ENCODE data around the gene LDB3. TPM values are rescaled to one million over a fixed set of nuclear protein-coding genes. Genes with fewer than 3 reads are reported as not detected.

The LDB3 gene
- total and polyA plus RNA-seq, 7 experiments from 2014 or later, result 0.13 to 0.32 TPM; not detected in 5

- intact Hi-C loops (cut with micrococcal nuclease), result no loop called here
- H3K27ac Mint-ChIP-seq, result no peak overlapping the region
- Histone ChIP-seq H3K27me3 (ENCODE audit: control insufficient read depth in 2 of 2, insufficient read depth in 2 of 2, low read length in 2 of 2) (no peaks in the 10 kb centered on the region), H3K4me3 (ENCODE audit: low read length) (no peak overlapping the region), H3K9me3 (ENCODE audit: control insufficient read depth in 2 of 3, low read length in 3 of 3) (no peaks in the 10 kb centered on the region), H3K36me3 (ENCODE audit: control insufficient read depth in 2 of 3, insufficient read depth in 3 of 3, low read length in 3 of 3) (no peaks in the 10 kb centered on the region), H3K4me1 (ENCODE audit: control insufficient read depth in 2 of 2, insufficient read depth in 2 of 2, low read length in 2 of 2) (peaks cover 4% of the 10 kb centered on the region in 2 donors), H3K27ac (ENCODE audit: low read depth, low read length) (no peak overlapping the region)
- DNase-seq (no peak), ATAC-seq (no peak)
- ChIA-PET CTCF (no interaction called here), POLR2A (no interaction called here)
- no peaks in the 10 kb centered on the region for H3K9me3 Mint-ChIP-seq
- H3K36me3 Mint-ChIP-seq, result peaks cover 0 to 1% (median 0%) of the 10 kb centered on the region in 5 donors
- H3K4me3 Mint-ChIP-seq, result no peak overlapping the region
- H3K4me1 Mint-ChIP-seq, result peaks cover 0 to 11% (median 7%) of the 10 kb centered on the region in 7 donors
- no peaks in the 10 kb centered on the region for H3K27me3 Mint-ChIP-seq
Observed at GRCh38 chr10:86705905-86706304, 37.6 kb downstream of the LDB3 start.

GRCh38 chr10:86706401-86706841 is 38.1 kb downstream of the LDB3 start:
- POLR2A ChIA-PET, result no interaction called here
- H3K4me1 ChIP-seq (ENCODE audit: control insufficient read depth in 2 of 2, insufficient read depth in 2 of 2, low read length in 2 of 2), result peaks cover 5% of the 10 kb centered on the region in 2 donors
- Mint-ChIP-seq H3K4me3 (no peak overlapping the region), H3K4me1 (peaks cover 0 to 12% (median 8%) of the 10 kb centered on the region in 7 donors), H3K27me3 (no peaks in the 10 kb centered on the region), H3K9me3 (no peaks in the 10 kb centered on the region), H3K36me3 (peaks cover 0 to 1% (median 0%) of the 10 kb centered on the region in 5 donors), H3K27ac (no peak overlapping the region)
- DNase-seq (no peak), ATAC-seq (no peak)
- no peaks in the 10 kb centered on the region for H3K9me3 ChIP-seq (ENCODE audit: control insufficient read depth in 2 of 3, low read length in 3 of 3)
- intact Hi-C loops (cut with micrococcal nuclease), result no loop called here
- no peak overlapping the region for H3K4me3 ChIP-seq (ENCODE audit: low read length)
- H3K36me3 ChIP-seq (ENCODE audit: control insufficient read depth in 2 of 3, insufficient read depth in 3 of 3, low read length in 3 of 3), result no peaks in the 10 kb centered on the region
- CTCF ChIA-PET, result no interaction called here
- H3K27me3 ChIP-seq (ENCODE audit: control insufficient read depth in 2 of 2, insufficient read depth in 2 of 2, low read length in 2 of 2), result no peaks in the 10 kb centered on the region
- no peak overlapping the region for H3K27ac ChIP-seq (ENCODE audit: low read depth, low read length)

GRCh38 chr10:86706977-86707376 is 38.7 kb downstream of the LDB3 start:
- ATAC-seq (no peak), DNase-seq (no peak)
- Histone ChIP-seq H3K4me3 (ENCODE audit: low read length) (no peak overlapping the region), H3K9me3 (ENCODE audit: control insufficient read depth in 2 of 3, low read length in 3 of 3) (no peaks in the 10 kb centered on the region), H3K4me1 (ENCODE audit: control insufficient read depth in 2 of 2, insufficient read depth in 2 of 2, low read length in 2 of 2) (peaks cover 5% of the 10 kb centered on the region in 2 donors), H3K27ac (ENCODE audit: low read depth, low read length) (no peak overlapping the region), H3K36me3 (ENCODE audit: control insufficient read depth in 2 of 3, insufficient read depth in 3 of 3, low read length in 3 of 3) (no peaks in the 10 kb centered on the region), H3K27me3 (ENCODE audit: control insufficient read depth in 2 of 2, insufficient read depth in 2 of 2, low read length in 2 of 2) (no peaks in the 10 kb centered on the region)
- Mint-ChIP-seq H3K27ac (no peak overlapping the region), H3K4me1 (peaks cover 0 to 15% (median 8%) of the 10 kb centered on the region in 7 donors), H3K36me3 (peaks cover 0 to 1% (median 0%) of the 10 kb centered on the region in 5 donors), H3K4me3 (no peak overlapping the region), H3K9me3 (no peaks in the 10 kb centered on the region), H3K27me3 (no peaks in the 10 kb centered on the region)
- ChIA-PET CTCF (no interaction called here), POLR2A (no interaction called here)
- intact Hi-C loops (cut with micrococcal nuclease), result no loop called here

GRCh38 chr10:86707505-86707904 is 39.2 kb downstream of the LDB3 start:
- H3K4me3 ChIP-seq (ENCODE audit: low read length), result no peak overlapping the region
- H3K9me3 ChIP-seq (ENCODE audit: control insufficient read depth in 2 of 3, low read length in 3 of 3), result no peaks in the 10 kb centered on the region
- ATAC-seq (no peak), DNase-seq (no peak)
- peaks cover 5 to 9% of the 10 kb centered on the region in 2 donors for H3K4me1 ChIP-seq (ENCODE audit: control insufficient read depth in 2 of 2, insufficient read depth in 2 of 2, low read length in 2 of 2)
- peak overlapping the region in 1 of 10 donors; percentile 25 for H3K4me3 Mint-ChIP-seq
- no peak overlapping the region for H3K27ac ChIP-seq (ENCODE audit: low read depth, low read length)
- H3K4me1 Mint-ChIP-seq, result peaks cover 4 to 17% (median 8%) of the 10 kb centered on the region in 7 donors
- H3K36me3 ChIP-seq (ENCODE audit: control insufficient read depth in 2 of 3, insufficient read depth in 3 of 3, low read length in 3 of 3), result no peaks in the 10 kb centered on the region
- peak overlapping the region in 1 of 9 donors; percentile 33 for H3K27ac Mint-ChIP-seq
- ChIA-PET POLR2A (no interaction called here), CTCF (no interaction called here)
- H3K27me3 Mint-ChIP-seq, result no peaks in the 10 kb centered on the region
- H3K27me3 ChIP-seq (ENCODE audit: control insufficient read depth in 2 of 2, insufficient read depth in 2 of 2, low read length in 2 of 2), result no peaks in the 10 kb centered on the region
- H3K9me3 Mint-ChIP-seq, result no peaks in the 10 kb centered on the region
- H3K36me3 Mint-ChIP-seq, result peaks cover 0 to 1% (median 0%) of the 10 kb centered on the region in 5 donors
- intact Hi-C loops (cut with micrococcal nuclease), result no loop called here

GRCh38 chr10:86708068-86708782 is 39.9 kb downstream of the LDB3 start:
- Histone ChIP-seq H3K27ac (ENCODE audit: low read depth, low read length) (no peak overlapping the region), H3K4me1 (ENCODE audit: control insufficient read depth in 2 of 2, insufficient read depth in 2 of 2, low read length in 2 of 2) (peaks cover 5 to 9% of the 10 kb centered on the region in 2 donors), H3K36me3 (ENCODE audit: control insufficient read depth in 2 of 3, insufficient read depth in 3 of 3, low read length in 3 of 3) (no peaks in the 10 kb centered on the region), H3K27me3 (ENCODE audit: control insufficient read depth in 2 of 2, insufficient read depth in 2 of 2, low read length in 2 of 2) (no peaks in the 10 kb centered on the region), H3K9me3 (ENCODE audit: control insufficient read depth in 2 of 3, low read length in 3 of 3) (no peaks in the 10 kb centered on the region), H3K4me3 (ENCODE audit: low read length) (no peak overlapping the region)
- H3K36me3 Mint-ChIP-seq, result peaks cover 0 to 1% (median 0%) of the 10 kb centered on the region in 5 donors
- intact Hi-C loops (cut with micrococcal nuclease), result no loop called here
- H3K27me3 Mint-ChIP-seq, result no peaks in the 10 kb centered on the region
- H3K9me3 Mint-ChIP-seq, result no peaks in the 10 kb centered on the region
- no peak overlapping the region for H3K4me3 Mint-ChIP-seq
- ChIA-PET CTCF (interaction anchor here (0.6 to 1.3 kb wide), 2 partner anchors 14 to 308 kb away, joined by 3 read pairs; no protein-coding TSS in a partner anchor), POLR2A (no interaction called here)
- no peak for DNase-seq
- H3K27ac Mint-ChIP-seq, result no peak overlapping the region
- H3K4me1 Mint-ChIP-seq, result peaks cover 4 to 17% (median 8%) of the 10 kb centered on the region in 7 donors
- no peak for ATAC-seq

GRCh38 chr10:86708783-86709380 is 40.6 kb downstream of the LDB3 start:
- H3K27me3 Mint-ChIP-seq, result no peaks in the 10 kb centered on the region
- intact Hi-C loops (cut with micrococcal nuclease), result no loop called here
- Histone ChIP-seq H3K4me1 (ENCODE audit: control insufficient read depth in 2 of 2, insufficient read depth in 2 of 2, low read length in 2 of 2) (peaks cover 5 to 9% of the 10 kb centered on the region in 2 donors), H3K27me3 (ENCODE audit: control insufficient read depth in 2 of 2, insufficient read depth in 2 of 2, low read length in 2 of 2) (no peaks in the 10 kb centered on the region), H3K9me3 (ENCODE audit: control insufficient read depth in 2 of 3, low read length in 3 of 3) (no peaks in the 10 kb centered on the region), H3K4me3 (ENCODE audit: low read length) (no peak overlapping the region), H3K27ac (ENCODE audit: low read depth, low read length) (no peak overlapping the region), H3K36me3 (ENCODE audit: control insufficient read depth in 2 of 3, insufficient read depth in 3 of 3, low read length in 3 of 3) (no peaks in the 10 kb centered on the region)
- H3K4me1 Mint-ChIP-seq, result peaks cover 4 to 17% (median 8%) of the 10 kb centered on the region in 7 donors
- ATAC-seq, result no peak
- ChIA-PET POLR2A (no interaction called here), CTCF (interaction anchor here (0.6 to 1.3 kb wide), 2 partner anchors 15 to 309 kb away, joined by 3 read pairs; no protein-coding TSS in a partner anchor)
- H3K27ac Mint-ChIP-seq, result peak overlapping the region in 1 of 9 donors; percentile 55
- DNase-seq, result no peak
- no peaks in the 10 kb centered on the region for H3K9me3 Mint-ChIP-seq
- peaks cover 0 to 1% (median 0%) of the 10 kb centered on the region in 5 donors for H3K36me3 Mint-ChIP-seq
- H3K4me3 Mint-ChIP-seq, result no peak overlapping the region
